Activated CD8-positive, alpha-beta memory T cell treated with anti-CD3 and anti-CD28 coated beads for 1 hour (primary cell): ENCODE results near the gene MYO1D.

Experiments used
- DNase-seq, 2 donors: peaks; one replicate each; pipeline ENCODE4 v3.0.0-alpha.2; 2020; ENCODE audit warnings: low read depth in 1 of 2; ENCODE audit errors: extremely low read depth in 1 of 2

The MYO1D gene

GRCh38 chr17:32631341-32632096, 245.4 kb downstream of the MYO1D start:
- DNase-seq, result no peak

- DNase-seq, result no peak
Measured at GRCh38 chr17:32629563-32630190, 247.2 kb downstream of the MYO1D start.

- DNase-seq, result no peak
Measured at GRCh38 chr17:32628271-32629044, 248.5 kb downstream of the MYO1D start.

GRCh38 chr17:32627239-32627996, 249.5 kb downstream of the MYO1D start:
- DNase-seq, result no peak

- DNase-seq, result no peak
Measured at GRCh38 chr17:32626379-32626791, 250.5 kb downstream of the MYO1D start.

- no peak for DNase-seq
Measured at GRCh38 chr17:32625971-32626370, 251.0 kb downstream of the MYO1D start.

- no peak for DNase-seq
Measured at GRCh38 chr17:32623196-32623595, 253.7 kb downstream of the MYO1D start.

GRCh38 chr17:32622540-32622939, 254.4 kb downstream of the MYO1D start:
- no peak for DNase-seq

- no peak for DNase-seq
Measured at GRCh38 chr17:32621612-32622312, 255.2 kb downstream of the MYO1D start.

GRCh38 chr17:32615326-32615725, 261.6 kb downstream of the MYO1D start:
- no peak for DNase-seq

GRCh38 chr17:32610943-32611342, 266.0 kb downstream of the MYO1D start:
- no peak for DNase-seq

- DNase-seq, result no peak
Measured at GRCh38 chr17:32609884-32610650, 266.9 kb downstream of the MYO1D start.

GRCh38 chr17:32609085-32609484, 267.8 kb downstream of the MYO1D start:
- peak; percentile 19 to 50 for DNase-seq

- DNase-seq, result no peak
Measured at GRCh38 chr17:32608267-32608666, 268.7 kb downstream of the MYO1D start.

GRCh38 chr17:32604966-32605365, 272.0 kb downstream of the MYO1D start:
- DNase-seq, result no peak

- DNase-seq, result no peak
Measured at GRCh38 chr17:32602396-32602795, 274.5 kb downstream of the MYO1D start.

GRCh38 chr17:32601866-32602265, 275.1 kb downstream of the MYO1D start:
- no peak for DNase-seq

- no peak for DNase-seq
Measured at GRCh38 chr17:32596628-32597027, 280.3 kb downstream of the MYO1D start.

- DNase-seq, result no peak
Measured at GRCh38 chr17:32596206-32596605, 280.7 kb downstream of the MYO1D start.

- no peak for DNase-seq
Measured at GRCh38 chr17:32593003-32593402, 283.9 kb downstream of the MYO1D start.
